HG03565 (cell line): Measurements from ENCODE around the gene MIER3.

ENCODE experiments used
- ATAC-seq: cut with Tn5 transposase; IDR thresholded peaks from one replicate; pipeline ENCODE4 v1.9.1; 2021; ENCODE audit warnings: mild to moderate bottlenecking, moderate library complexity; ENCODE audit not compliant: unreplicated experiment

Gene MIER3

GRCh38 chr5:56962286-56962685 is 10.4 kb upstream of the MIER3 start:
- no peak for ATAC-seq

- no peak for ATAC-seq
Measured at GRCh38 chr5:56961746-56962145, 9.8 kb upstream of the MIER3 start.

- ATAC-seq, result no peak
Measured at GRCh38 chr5:56959326-56959725, 7.4 kb upstream of the MIER3 start.

GRCh38 chr5:56958595-56958994 is 6.7 kb upstream of the MIER3 start:
- no peak for ATAC-seq

- ATAC-seq, result no peak
Measured at GRCh38 chr5:56954262-56954661, 2.3 kb upstream of the MIER3 start.

- peak; percentile 29 for ATAC-seq
Measured at GRCh38 chr5:56951126-56951945, 587 bp downstream of the MIER3 start.

GRCh38 chr5:56950626-56951125 is 1.2 kb downstream of the MIER3 start:
- peak; percentile 35 for ATAC-seq

- ATAC-seq, result no peak
Measured at GRCh38 chr5:56947052-56947451, 4.9 kb downstream of the MIER3 start.

- no peak for ATAC-seq
Measured at GRCh38 chr5:56941981-56942380, 9.9 kb downstream of the MIER3 start.

- no peak for ATAC-seq
Measured at GRCh38 chr5:56938858-56939257, 13.1 kb downstream of the MIER3 start.

- no peak for ATAC-seq
Measured at GRCh38 chr5:56934325-56934724, 17.6 kb downstream of the MIER3 start.

GRCh38 chr5:56922922-56923321 is 29.0 kb downstream of the MIER3 start:
- no peak for ATAC-seq

- ATAC-seq, result no peak
Measured at GRCh38 chr5:56919942-56920662, 31.8 kb downstream of the MIER3 start.

- no peak for ATAC-seq
Measured at GRCh38 chr5:56918054-56918453, 33.9 kb downstream of the MIER3 start.

- no peak for ATAC-seq
Measured at GRCh38 chr5:56917534-56917933, 34.4 kb downstream of the MIER3 start.

- no peak for ATAC-seq
Measured at GRCh38 chr5:56914678-56915077, 37.2 kb downstream of the MIER3 start.

- no peak for ATAC-seq
Measured at GRCh38 chr5:56913766-56914165, 38.2 kb downstream of the MIER3 start.

GRCh38 chr5:56910210-56910965 is 41.5 kb downstream of the MIER3 start:
- peak; percentile 13 for ATAC-seq

GRCh38 chr5:56909294-56910209 is 42.4 kb downstream of the MIER3 start, which contains the start of gene SETD9:
SETD9 (plus strand) TSS chr5:56909596; CDS start chr5:56909646, 50 bp downstream.
- ATAC-seq, result peak; percentile 74

GRCh38 chr5:56908942-56909293 is 43.0 kb downstream of the MIER3 start:
- ATAC-seq, result peak; percentile 26
